Globus pallidus (tissue), 1 donor: ENCODE measurements around the gene SPRING1.

ENCODE experiments used
- DNase-seq: peaks from one replicate; pipeline ENCODE4 v3.0.0-alpha.2; 2015; ENCODE audit warnings: low spot score

SPRING1 gene

DNA sequence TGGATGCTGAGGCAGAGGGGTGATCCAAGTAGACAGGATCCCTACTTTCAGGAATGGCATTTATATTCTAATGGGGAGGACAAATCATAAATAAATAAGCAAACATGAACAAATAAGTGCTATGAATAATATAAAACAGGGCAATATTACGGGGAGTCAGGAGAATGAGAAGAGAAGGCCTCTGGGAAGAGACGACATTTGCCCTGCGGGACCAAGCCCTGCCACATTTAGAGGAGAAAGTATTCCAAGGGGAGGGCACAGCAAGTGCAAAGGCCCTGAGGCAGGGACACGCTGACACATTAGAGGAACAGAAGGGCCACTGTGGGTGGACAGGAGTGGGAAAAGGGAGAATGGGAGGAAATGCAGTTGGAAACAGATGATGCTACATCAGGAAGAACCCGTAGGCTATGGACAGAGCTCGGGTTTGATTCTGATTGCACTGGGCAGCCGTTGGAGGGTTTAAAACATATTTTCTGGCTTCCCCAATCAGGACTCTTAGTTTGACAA lies 1.6 kb upstream of the SPRING1 start:
- no peak for DNase-seq

DNA sequence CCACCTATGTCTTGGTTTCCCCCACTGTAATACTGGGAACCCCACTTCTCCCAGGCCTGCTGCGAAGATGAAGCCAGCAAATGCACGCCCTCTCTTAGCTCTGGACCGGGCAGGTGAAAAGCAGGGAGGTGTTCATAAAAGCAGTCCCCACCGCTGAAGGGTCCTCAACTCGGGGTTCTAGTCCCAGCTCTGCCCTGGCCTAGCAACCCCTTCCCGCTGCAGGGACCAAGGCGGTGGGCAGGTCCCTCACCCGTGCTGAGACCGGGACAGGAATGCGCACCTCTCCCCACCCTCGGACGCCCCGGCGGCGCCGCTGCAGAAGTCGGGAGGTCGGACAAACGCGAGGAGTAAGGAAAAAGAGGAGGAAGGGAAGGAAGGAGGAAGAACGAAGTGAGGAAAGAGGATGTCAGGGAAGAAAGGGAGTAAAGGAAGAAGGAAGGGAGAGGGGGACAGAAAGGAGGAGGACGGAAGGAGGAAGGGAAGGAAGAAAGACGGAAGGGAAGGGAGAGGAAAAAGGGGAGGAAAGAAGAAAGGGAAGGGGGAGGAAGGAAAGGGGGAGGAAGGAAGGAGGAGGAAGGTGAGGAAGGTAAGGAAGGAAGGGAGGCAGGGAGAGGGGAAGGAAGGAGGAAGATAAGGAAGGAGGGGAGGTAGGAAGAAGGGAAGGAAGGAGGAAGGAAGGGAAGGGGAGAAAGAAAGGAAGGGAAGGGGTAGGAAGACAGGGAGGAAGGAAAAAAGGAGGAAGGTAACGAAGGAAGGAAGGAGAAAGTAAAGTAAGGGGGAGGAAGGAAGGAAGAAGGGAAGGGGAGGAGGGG lies 701 bp downstream of the SPRING1 start:
- no peak for DNase-seq

DNA sequence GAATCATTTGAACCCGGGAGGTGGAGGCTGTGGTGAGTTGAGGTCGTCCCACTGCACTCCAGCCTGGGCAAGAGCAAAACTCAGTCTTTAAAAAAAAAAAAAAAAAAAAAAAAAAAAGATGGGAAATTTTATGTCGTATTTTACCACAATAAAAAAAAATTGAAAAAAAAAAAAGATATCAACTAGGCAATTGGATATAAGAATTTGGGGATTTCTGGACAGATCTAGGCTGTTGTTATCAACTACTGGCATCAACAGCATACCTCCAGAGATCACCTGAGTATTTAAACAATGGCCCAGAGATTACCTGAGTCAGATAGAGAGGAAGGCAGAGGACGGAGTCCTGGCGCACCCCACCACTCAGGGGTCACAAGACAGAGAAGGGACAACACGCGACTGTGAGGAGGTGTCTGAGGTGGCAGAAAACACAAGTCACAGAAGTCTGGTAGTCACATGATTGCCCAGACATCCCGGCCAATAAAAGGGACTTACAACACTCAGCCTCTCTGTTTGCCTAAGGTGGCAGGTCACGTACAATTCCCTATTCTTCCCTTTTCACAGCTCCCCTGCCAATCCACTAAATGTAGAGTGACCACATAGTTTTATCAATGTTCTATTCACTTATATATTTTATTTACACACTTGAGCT lies 1.8 kb downstream of the SPRING1 start:
- no peak for DNase-seq

DNA sequence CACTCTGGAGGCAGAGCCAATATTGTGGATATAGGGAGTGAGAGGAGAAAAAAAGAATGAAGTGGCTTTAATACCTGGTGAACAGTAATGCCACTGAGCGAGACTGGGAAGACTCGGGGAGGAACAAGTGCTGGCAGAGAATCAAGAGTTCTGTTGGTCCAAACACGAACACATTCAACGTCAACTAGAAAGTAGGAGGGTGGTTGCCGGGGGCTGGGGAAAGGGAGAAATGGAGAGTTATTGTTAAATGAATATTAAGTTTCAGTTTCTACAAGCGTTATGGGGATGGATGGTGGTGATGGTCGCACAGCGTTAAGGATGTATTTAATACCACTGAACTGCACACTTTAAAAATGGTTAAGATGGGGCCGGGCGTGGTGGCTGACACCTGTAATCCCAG lies 2.8 kb downstream of the SPRING1 start:
- no peak for DNase-seq

DNA sequence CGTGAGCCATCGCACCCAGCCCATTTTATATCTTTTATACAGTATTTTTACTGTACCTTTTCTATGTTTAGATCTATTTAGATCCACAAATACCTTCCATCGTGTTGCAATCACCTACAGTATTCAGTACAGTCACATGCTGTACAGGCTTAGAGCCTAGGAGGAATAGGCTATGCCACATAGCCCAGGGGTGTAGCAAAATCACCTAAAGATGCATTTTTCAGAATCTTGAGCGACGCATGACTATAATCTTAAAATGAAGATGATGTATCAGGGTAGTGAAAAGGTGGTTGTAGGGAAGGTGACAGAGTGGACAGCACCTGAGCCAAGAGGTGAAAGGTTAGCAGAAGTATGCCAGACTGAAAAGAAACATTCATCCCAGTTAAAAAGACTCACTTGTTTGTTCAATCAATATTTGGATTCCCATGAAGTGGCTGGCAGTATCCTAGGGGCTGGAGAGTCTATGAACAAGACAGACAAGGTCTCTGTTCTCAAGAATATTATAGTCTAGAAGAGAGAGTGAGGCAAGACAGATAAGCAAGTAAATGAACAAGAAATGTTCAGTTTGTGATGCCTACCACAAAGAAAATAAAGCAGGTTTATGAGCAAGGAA lies 3.6 kb downstream of the SPRING1 start:
- DNase-seq, result no peak

DNA sequence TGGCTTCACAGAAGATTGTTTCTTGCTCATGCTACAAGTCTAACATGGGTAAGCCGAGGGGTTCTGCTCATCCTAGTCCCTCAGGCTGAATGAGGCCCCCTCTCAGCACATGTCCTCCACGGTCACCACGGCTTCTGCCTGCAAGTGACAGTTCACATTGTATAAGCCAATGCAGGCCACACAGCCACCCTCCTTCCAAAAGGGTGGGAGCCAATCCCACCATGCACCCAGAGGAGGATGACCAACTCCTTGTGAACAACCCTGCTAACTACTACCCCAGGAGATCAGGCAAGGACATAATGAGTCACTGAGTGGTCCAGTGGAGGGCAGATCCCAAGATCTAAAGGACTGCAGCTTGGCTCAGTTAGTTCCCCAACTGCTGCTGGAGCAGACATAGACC lies 6.1 kb downstream of the SPRING1 start:
- DNase-seq, result no peak

DNA sequence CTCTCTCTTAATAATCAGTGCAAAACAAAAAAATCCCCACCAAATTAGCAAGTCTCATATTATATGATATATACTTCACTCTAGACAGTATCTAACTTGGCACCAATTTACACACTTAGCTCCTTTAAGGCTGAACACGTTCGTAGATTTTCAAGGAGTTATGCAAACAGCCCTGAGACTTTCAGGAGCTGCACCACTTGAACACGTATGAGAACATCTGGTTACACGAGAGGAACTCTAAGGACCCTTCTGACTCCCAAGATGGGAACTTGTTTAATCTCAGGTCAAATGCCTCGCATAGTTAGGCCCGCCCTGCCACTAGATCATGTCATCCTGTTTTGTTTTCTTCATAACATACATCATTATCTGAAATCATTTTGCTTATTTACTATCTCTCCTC lies 10.0 kb downstream of the SPRING1 start:
- no peak for DNase-seq

DNA sequence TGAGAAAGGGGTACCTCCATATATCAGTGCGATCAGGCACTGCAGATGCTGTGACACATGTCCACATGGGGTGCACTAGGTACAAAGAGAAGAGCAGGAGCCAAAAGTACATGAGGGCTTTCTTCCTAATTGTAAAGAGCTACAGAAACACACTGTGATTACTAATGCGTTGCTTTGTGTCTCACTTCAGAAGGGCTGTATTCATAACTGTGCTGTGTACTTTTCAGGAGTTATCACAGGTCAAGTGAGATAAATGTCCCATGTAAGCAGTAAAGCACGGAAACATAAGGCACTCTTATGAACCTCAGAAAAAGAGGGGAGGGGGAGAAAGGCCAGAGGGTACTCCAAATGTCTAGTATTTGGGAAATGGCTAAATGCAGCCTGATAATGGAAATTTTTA lies 10.6 kb downstream of the SPRING1 start:
- no peak for DNase-seq

DNA sequence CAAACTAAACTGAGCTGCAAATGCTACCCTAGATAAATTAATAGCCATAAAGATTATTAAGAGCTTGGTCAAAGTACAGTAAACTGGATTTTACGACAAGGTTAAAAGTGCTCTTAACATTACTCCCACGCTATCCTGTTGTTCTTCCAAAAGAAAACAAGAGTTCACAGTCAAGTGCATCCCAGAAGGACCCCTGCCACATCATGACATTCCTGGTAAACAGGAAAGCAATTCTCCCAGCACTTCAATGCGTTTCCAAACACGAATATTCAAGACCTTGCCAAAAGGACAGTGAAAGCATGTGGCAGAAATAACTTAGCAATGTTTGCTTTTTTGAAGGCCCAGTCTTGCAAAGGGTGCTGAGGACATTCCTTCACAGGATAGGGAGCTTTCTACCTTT lies 11.2 kb downstream of the SPRING1 start:
- no peak for DNase-seq

DNA sequence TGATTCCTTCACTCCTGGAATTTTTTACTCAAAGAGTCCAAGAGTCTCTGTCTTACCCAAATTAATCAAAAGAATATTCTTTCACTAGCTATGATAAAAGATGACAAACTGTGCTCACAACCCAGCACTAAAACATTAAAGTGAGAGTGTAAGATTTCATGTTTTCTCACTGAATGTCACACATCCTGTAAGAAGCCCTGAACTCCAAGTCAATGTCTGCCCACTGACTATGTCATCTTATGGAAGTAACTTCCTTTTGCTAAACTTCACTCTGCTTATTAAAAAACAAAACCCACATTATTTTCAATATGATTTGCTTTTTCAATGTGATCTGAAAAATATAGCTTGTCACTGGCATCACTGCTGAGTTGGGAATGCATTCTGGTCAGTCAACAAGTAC lies 15.6 kb downstream of the SPRING1 start:
- no peak for DNase-seq

DNA sequence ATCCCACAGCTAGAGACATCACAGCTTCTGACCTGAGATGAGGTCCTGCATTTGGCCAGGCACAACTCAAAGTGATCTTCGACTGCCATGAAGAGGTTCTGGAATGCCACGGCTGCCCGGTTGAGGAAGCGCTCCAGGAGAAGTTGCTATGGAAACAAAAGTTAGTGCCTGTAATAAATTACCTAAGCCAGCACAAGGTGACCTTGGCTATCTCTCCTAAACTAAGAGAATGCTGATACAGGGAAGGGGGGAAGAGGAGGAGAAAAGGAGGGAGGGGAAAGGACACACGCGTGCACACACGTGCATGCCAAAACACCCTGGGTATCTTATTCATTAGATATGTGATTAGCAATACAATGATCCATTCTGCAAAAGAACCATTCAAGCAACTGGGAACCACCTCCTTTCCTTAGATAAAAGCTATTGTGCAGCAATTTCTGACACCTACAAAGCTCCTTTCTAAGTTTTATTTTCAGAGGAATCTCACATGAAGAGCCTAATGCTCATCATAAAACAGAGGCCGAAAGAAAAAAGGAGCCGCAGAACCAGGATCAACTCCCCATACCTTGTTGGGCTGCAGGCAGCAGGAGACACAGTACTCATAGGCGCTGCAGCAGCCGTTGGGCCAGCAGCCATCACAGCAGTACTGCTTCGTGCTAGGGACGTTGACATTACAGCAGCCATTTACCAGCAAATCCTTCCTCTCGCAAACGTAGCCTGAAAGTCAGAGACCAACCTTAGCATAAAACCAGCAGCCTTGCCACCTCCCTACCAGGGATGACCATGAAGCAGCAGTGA lies 17.9 kb downstream of the SPRING1 start:
- DNase-seq, result no peak

DNA sequence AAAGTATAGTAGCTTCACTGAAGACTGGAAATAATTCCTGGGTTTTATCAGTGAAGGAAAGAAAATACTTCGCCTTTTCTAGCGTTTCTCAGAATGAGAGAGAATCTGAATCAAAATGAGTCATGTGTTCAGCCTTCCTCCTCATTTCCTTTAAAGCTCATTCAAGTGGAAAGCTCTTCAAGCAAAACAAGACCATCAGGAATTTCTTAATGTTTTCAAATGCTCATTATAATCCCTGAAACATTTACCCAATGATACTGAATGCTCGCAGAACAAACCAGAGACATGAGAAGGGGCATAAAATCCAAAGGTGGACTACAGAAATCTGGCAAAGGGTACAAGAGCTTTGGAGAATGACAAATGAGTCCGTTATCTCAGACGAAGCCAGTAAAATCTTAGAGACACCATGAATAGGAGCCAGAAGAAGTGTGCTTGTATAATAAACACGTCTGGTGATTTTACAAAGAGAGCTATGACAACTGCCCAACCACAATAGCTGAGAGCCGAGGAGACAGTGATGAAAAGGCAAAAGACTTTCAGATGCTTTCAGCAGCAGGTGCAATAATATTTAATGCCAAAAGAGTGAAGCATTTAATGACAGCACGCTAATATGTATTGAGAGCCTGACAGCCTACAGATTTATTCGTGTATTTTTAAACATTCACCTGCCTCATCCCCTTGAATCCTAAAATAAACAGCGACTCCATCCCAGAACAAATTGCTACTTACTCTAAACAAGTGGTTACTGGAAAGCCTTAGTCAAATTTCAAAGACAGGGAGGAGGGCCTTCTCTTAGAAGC lies 19.0 kb downstream of the SPRING1 start:
- DNase-seq, result peak; percentile 50

DNA sequence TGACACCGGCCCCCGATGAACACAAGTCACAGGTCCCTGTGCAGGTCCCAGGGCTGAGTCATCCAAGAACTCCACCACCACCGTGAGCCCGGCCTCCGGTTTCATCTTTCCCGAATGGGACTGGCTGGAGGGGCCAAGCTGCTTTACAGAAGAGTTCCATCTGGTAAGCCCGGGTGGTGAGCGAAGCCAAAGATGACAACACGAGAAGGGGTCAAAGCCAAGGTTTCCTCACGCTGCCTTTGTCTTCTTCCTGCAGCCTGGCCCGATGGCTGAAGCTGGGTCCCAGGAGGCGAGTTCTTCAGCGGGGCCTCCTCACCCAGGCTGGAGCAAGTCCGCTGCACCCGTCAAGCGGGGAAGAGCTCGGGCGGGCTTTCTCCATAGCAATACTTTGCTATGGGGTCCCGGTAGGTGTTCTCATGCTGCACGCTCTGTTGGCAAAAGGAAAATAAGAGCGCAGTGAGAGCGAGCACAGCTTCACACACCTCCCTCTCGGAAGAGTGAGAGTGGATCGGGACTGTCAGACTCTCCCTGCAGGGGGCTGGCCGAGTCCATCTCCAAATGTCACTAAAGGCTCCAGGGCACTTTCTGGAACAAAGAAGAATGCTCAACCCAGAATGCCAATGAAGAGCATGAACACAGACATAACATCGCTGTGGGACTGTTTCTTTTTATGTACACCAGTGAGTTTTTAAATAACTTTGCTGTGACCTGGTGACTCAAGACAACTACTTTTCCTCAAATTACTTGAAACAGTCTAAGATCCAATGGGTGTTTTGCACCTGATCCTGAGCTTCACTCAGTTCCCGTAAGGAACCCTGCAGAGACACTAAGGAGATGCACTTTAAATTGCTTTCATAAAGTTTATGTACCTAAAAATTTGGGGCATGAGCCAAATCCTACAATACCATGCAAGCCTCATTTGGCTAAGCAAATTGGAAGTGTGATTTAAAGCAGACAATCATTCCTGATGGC lies 20.1 kb downstream of the SPRING1 start:
- peak; percentile 63 for DNase-seq

DNA sequence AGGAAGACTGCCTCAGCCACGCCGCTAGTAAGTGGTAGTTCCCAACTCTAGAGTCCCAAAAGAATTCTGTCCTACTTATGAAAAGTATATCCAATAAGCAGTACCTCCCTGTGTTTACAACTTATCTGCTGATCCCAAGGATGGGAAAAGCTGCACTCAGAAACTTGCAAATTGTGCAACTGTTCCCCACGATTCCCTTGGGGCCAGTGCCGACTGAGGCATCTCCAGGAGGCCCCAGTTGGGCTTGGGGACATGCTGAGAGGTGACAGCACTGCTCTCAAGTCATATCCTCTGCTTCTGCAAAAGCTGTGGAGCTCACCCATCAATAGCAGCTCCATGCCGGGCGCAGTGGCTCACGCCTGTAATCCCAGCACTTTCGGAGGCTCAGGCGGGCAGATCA lies 23.7 kb downstream of the SPRING1 start:
- DNase-seq, result no peak

DNA sequence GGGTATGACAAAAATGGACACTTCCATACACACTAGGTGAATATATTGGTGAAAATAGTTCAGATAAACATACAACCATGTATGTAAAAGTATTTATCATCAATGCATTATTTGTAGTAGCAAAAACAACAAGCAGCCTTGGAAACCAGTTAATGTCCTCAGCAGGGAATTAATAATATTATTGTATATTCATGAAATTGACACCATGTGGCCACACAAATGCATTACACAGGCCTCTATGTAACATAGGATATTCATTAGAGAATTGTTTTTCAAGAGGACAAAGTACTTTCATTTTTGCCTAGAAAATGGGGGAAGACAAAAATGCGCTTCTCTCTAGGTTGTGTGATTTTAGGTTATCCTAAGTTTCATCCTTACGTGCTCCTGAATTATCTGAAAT lies 24.3 kb downstream of the SPRING1 start:
- no peak for DNase-seq

DNA sequence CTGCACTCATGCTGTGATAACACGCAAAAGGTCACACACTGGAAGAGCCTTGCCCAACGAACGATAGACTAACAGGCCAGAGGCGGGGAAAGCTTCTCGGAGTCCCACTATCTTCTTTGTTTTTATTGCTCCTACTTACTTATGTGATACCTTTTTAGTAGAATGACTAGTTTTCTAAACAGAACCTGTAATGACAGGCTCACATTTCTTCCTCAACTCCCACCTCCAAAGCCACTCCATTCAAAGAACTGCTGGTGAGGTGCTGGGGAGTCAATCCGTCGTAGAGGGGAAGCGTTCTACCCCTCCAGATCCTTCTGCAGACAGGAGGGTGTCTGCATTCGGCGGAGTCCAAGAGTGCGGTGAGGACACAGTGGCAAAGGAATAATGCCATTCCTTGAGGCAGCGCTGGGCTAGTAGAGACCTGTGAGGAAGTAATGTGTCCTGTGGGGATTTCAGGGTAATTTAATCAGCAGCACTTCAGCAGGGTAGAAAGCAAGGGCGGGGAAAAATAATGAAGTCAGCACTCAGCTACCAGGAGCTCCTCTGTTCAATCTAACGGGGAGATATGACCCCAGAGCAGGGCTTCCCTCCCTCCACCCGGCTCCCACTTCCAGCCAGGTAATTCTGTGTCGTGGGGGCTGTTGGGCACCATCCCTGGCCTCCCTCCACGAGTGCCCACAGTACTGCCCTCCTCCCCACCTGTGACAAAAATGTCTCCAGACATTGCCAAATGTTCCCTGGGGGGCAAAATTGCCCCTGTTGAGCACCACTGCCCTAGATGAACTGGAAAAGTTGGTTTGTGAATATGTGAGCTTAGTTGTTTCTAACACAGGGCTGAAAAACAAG lies 25.2 kb downstream of the SPRING1 start:
- no peak for DNase-seq

DNA sequence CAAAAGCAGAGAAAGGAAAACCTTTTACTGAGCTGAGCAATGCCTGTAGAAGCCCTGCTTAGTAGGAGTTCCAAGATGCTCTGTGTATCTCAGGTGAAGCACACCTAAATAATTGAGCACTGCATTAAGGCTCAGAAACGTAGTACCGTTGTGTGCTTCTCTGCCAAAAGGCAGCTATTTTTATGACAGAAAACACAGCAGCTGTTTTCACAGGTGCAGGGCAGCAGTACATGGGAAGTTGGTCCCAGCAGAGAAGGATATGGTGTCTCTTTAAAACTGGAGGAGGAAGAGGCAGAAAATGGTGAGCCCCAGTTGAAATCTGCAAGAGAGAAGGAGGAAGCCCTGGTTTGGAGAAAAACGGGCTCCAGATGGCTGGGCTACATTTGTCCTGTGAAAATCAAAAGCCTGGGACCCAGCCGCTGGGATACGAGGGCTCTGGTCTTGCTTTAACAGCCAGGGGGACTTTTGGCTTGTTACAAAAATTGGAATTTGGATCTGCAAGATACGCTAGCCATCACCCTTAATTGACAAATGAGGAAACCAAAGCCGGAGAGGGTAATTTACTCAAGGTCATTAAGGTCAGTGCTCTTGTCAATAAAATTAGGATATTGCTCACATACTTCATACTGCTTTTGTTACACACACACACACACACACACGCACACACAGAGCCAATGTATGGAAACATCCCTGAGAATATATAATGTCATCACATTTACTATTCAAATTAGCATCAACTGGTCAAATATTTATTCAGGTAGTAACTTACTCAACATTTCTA lies 27.3 kb downstream of the SPRING1 start:
- no peak for DNase-seq

DNA sequence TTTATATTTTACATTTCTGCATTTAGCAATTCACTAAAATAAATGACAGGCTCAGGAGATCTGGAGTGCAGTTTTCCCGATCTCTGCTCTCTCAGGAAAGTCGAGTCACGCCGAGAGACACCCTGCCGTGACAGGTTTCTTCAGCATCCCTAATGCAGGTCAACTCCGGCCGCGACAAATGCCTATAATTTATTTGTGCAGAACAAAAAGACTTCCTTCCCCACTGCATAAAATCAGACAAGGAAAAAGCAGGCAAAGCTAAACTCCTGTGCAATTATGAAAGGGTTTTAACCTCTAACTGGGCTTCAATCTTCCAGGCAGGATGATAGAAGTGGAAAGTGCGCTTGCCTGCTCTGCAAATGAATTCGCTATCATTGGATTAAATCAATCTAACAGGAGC lies 28.1 kb downstream of the SPRING1 start:
- no peak for DNase-seq
